HG03139 (cell line): ENCODE results near the gene RGSL1.

Experiments used
- ATAC-seq: cut with Tn5 transposase; IDR thresholded peaks from one replicate; pipeline ENCODE4 v1.9.1; 2021; ENCODE audit not compliant: unreplicated experiment

Gene RGSL1

GRCh38 chr1:182587666-182588499 is 137.9 kb downstream of the RGSL1 start:
- no peak for ATAC-seq

GRCh38 chr1:182588500-182589396 is 138.8 kb downstream of the RGSL1 start, which contains the start of gene RNASEL:
Gene RNASEL (minus strand): TSS chr1:182589256. CDS start chr1:182586806, 2,450 bp downstream.
- ATAC-seq = peak; percentile 88

GRCh38 chr1:182589520-182589919 is 139.6 kb downstream of the RGSL1 start:
- ATAC-seq = no peak

- ATAC-seq = no peak
Measured at GRCh38 chr1:182589931-182590330, 140.0 kb downstream of the RGSL1 start.

- ATAC-seq = no peak
Measured at GRCh38 chr1:182595641-182596240, 145.8 kb downstream of the RGSL1 start.

GRCh38 chr1:182596934-182597333 is 147.0 kb downstream of the RGSL1 start:
- no peak for ATAC-seq

- ATAC-seq = no peak
Measured at GRCh38 chr1:182598296-182598695, 148.3 kb downstream of the RGSL1 start.

- ATAC-seq = no peak
Measured at GRCh38 chr1:182599339-182599738, 149.4 kb downstream of the RGSL1 start.

- ATAC-seq = no peak
Measured at GRCh38 chr1:182600036-182600713, 150.2 kb downstream of the RGSL1 start.

- ATAC-seq = no peak
Measured at GRCh38 chr1:182600745-182601415, 150.9 kb downstream of the RGSL1 start.

- no peak for ATAC-seq
Measured at GRCh38 chr1:182601416-182601786, 151.5 kb downstream of the RGSL1 start.

- ATAC-seq = no peak
Measured at GRCh38 chr1:182601913-182602312, 152.0 kb downstream of the RGSL1 start.

- ATAC-seq = no peak
Measured at GRCh38 chr1:182602935-182603645, 153.1 kb downstream of the RGSL1 start.

GRCh38 chr1:182603646-182604174 is 153.8 kb downstream of the RGSL1 start:
- peak; percentile 2 for ATAC-seq

GRCh38 chr1:182604175-182605164 is 154.5 kb downstream of the RGSL1 start, which contains the start of gene RGS16:
Gene RGS16 (minus strand): TSS chr1:182604389. CDS start chr1:182604259, 130 bp downstream.
- ATAC-seq = peak; percentile 78

GRCh38 chr1:182607566-182607965 is 157.6 kb downstream of the RGSL1 start:
- ATAC-seq = no peak

- no peak for ATAC-seq
Measured at GRCh38 chr1:182608236-182608635, 158.3 kb downstream of the RGSL1 start.
